Liver (tissue), 3 donors: ENCODE data around the gene TMEM59.

ENCODE experiments used
- CTCF ChIP-seq: fragments of 150-350 bp; IDR thresholded peaks from 2 replicates; pipeline ENCODE4 v1.5.1; 2017; ENCODE audit warnings: improper control_type of control experiment, low read depth, low read length; ENCODE audit not compliant: missing input control
- EGR1 ChIP-seq, 2 donors: IDR thresholded peaks; 2 replicates each; pipeline ENCODE4 v1.6.1; 2016 to 2018; ENCODE audit warnings: antibody characterized with exemption in 2 of 2, low read depth in 2 of 2
- FOXA1 ChIP-seq: IDR thresholded peaks from 2 replicates; pipeline ENCODE4 v1.6.1; 2016; ENCODE audit warnings: antibody characterized with exemption
- FOXA2 ChIP-seq: IDR thresholded peaks from 2 replicates; pipeline ENCODE4 v1.6.1; 2016; ENCODE audit warnings: antibody characterized with exemption
- JUND ChIP-seq, 2 donors: IDR thresholded peaks; 2 replicates each; pipeline ENCODE4 v1.6.1; 2016; ENCODE audit warnings: antibody characterized with exemption in 2 of 2
- RAD21 ChIP-seq, 2 donors: IDR thresholded peaks; 2 replicates each; pipeline ENCODE4 v1.6.1; 2016; ENCODE audit warnings: antibody characterized with exemption in 2 of 2, mild to moderate bottlenecking in 2 of 2
- RXRA ChIP-seq, 2 donors: IDR thresholded peaks; 2 replicates each; pipeline ENCODE4 v1.6.1; 2017 to 2018; ENCODE audit warnings: antibody characterized with exemption in 2 of 2, mild to moderate bottlenecking in 1 of 2
- SP1 ChIP-seq: IDR thresholded peaks from 2 replicates; pipeline ENCODE4 v1.6.1; 2018; ENCODE audit warnings: antibody characterized with exemption, mild to moderate bottlenecking
- TAF1 ChIP-seq: conservative IDR thresholded peaks from 2 replicates; pipeline ENCODE4 v1.6.1; 2016; ENCODE audit warnings: antibody characterized with exemption, mild to moderate bottlenecking
- YY1 ChIP-seq: IDR thresholded peaks from 2 replicates; pipeline ENCODE4 v1.6.1; 2016; ENCODE audit warnings: antibody characterized with exemption, mild to moderate bottlenecking
- TF ChIP-seq, protein P1 (sequence below): IDR thresholded peaks from 2 replicates; pipeline ENCODE4 v1.6.1; 2016; ENCODE audit warnings: antibody characterized with exemption
- TF ChIP-seq, protein P2 (sequence below): IDR thresholded peaks from 2 replicates; pipeline ENCODE4 v1.6.1; 2016; ENCODE audit warnings: antibody characterized with exemption
- TF ChIP-seq, protein P3 (sequence below): IDR thresholded peaks from 2 replicates; pipeline ENCODE4 v1.6.1; 2016; ENCODE audit warnings: antibody characterized with exemption, mild to moderate bottlenecking
- donor health status: healthy.
- donor health status: healthy.

- TF ChIP-seq CTCF (no peak), RAD21 (IDR thresholded peaks at IDR 0.05) (no peak), TAF1 (no peak), FOXA1 (no peak), SP1 (no peak), RXRA (IDR thresholded peaks at IDR 0.05) (no peak), JUND (IDR thresholded peaks at IDR 0.05) (no peak), YY1 (no peak), EGR1 (IDR thresholded peaks at IDR 0.05; ENCODE audit: low read depth in 2 of 2) (no peak), FOXA2 (no peak)
- TF ChIP-seq, protein P1, sequence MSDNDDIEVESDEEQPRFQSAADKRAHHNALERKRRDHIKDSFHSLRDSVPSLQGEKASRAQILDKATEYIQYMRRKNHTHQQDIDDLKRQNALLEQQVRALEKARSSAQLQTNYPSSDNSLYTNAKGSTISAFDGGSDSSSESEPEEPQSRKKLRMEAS: no peak
- TF ChIP-seq, protein P2, sequence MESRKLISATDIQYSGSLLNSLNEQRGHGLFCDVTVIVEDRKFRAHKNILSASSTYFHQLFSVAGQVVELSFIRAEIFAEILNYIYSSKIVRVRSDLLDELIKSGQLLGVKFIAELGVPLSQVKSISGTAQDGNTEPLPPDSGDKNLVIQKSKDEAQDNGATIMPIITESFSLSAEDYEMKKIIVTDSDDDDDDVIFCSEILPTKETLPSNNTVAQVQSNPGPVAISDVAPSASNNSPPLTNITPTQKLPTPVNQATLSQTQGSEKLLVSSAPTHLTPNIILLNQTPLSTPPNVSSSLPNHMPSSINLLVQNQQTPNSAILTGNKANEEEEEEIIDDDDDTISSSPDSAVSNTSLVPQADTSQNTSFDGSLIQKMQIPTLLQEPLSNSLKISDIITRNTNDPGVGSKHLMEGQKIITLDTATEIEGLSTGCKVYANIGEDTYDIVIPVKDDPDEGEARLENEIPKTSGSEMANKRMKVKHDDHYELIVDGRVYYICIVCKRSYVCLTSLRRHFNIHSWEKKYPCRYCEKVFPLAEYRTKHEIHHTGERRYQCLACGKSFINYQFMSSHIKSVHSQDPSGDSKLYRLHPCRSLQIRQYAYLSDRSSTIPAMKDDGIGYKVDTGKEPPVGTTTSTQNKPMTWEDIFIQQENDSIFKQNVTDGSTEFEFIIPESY: no peak
- TF ChIP-seq, protein P3, sequence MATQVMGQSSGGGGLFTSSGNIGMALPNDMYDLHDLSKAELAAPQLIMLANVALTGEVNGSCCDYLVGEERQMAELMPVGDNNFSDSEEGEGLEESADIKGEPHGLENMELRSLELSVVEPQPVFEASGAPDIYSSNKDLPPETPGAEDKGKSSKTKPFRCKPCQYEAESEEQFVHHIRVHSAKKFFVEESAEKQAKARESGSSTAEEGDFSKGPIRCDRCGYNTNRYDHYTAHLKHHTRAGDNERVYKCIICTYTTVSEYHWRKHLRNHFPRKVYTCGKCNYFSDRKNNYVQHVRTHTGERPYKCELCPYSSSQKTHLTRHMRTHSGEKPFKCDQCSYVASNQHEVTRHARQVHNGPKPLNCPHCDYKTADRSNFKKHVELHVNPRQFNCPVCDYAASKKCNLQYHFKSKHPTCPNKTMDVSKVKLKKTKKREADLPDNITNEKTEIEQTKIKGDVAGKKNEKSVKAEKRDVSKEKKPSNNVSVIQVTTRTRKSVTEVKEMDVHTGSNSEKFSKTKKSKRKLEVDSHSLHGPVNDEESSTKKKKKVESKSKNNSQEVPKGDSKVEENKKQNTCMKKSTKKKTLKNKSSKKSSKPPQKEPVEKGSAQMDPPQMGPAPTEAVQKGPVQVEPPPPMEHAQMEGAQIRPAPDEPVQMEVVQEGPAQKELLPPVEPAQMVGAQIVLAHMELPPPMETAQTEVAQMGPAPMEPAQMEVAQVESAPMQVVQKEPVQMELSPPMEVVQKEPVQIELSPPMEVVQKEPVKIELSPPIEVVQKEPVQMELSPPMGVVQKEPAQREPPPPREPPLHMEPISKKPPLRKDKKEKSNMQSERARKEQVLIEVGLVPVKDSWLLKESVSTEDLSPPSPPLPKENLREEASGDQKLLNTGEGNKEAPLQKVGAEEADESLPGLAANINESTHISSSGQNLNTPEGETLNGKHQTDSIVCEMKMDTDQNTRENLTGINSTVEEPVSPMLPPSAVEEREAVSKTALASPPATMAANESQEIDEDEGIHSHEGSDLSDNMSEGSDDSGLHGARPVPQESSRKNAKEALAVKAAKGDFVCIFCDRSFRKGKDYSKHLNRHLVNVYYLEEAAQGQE: no peak
Measured at GRCh38 chr1:54007613-54008012, 45.4 kb downstream of the TMEM59 start.
